B cell (primary cell): ENCODE data around the gene POU6F1. TPM values are rescaled to one million over a fixed set of nuclear protein-coding genes. Genes with fewer than 3 reads are reported as not detected.

ENCODE experiments used
- ATAC-seq: fragments of 200-7000 bp; cut with Tn5 transposase; one replicate; pipeline ENCODE4 v1.10.0; 2021; ENCODE audit warnings: low read depth, mild to moderate bottlenecking, moderate number of reproducible peaks, moderate library complexity
- CTCF ChIA-PET: fragments of 350-600 bp; sonication (Branson Sonifier 250); formaldehyde crosslinking; loops from one replicate; lab custom pipeline; 2021; ENCODE audit warnings: antibody characterized with exemption, inconsistent platforms; lab: Charles Lee
- POLR2A ChIA-PET: fragments of 350-600 bp; sonication (Branson Sonifier 250); formaldehyde crosslinking; loops from one replicate; lab custom pipeline; 2021; ENCODE audit warnings: antibody characterized with exemption; lab: Charles Lee
- DNase-seq: peaks from one replicate; pipeline ENCODE4 v3.0.0; 2013
- H2AFZ ChIP-seq: 2 replicates; pipeline ENCODE4 v1.6.1; 2012; ENCODE audit warnings: mild to moderate bottlenecking, low read depth, low read length; ENCODE audit not compliant: insufficient read depth, poor library complexity, severe bottlenecking
- H3K27ac ChIP-seq, 2 donors: 1 replicate in 1 of 2; 2 replicates in 1 of 2; pipeline ENCODE4 v1.5.1; 2012 to 2013; ENCODE audit warnings: low read length in 2 of 2, mild to moderate bottlenecking in 2 of 2, moderate library complexity in 1 of 2
- H3K27me3 ChIP-seq, 4 experiments: fragments of 200-600 bp in 1 of 4; sonication (generic) in 1 of 4; replicated peaks in 1 of 4; 1 replicate in 2 of 4; 2 replicates in 2 of 4; pipeline versions ENCODE4 v1.6.1 to v1.7.0; 2013 to 2016; ENCODE audit warnings: low read length in 3 of 4, mild to moderate bottlenecking in 2 of 4, mixed read lengths in 1 of 4, moderate library complexity in 1 of 4; ENCODE audit not compliant: insufficient read depth in 4 of 4, control insufficient read depth in 3 of 4; ENCODE audit errors: control extremely low read depth in 1 of 4
- H3K36me3 ChIP-seq, 2 experiments: replicated peaks in 1 of 2; 1 replicate in 1 of 2; 2 replicates in 1 of 2; pipeline versions ENCODE4 v1.6.1 to v1.7.1; 2013; ENCODE audit warnings: low read length in 1 of 2; ENCODE audit not compliant: insufficient read depth in 2 of 2, control insufficient read depth in 1 of 2; ENCODE audit errors: control extremely low read depth in 1 of 2, extremely low read depth in 1 of 2
- H3K4me1 ChIP-seq, 2 donors: fragments of 200-600 bp in 1 of 2; sonication (generic) in 1 of 2; 1 replicate in 1 of 2; 2 replicates in 1 of 2; pipeline versions ENCODE4 v1.5.1 to v1.6.1; 2013 to 2017; ENCODE audit warnings: low read length in 2 of 2; ENCODE audit not compliant: control insufficient read depth in 2 of 2, insufficient read depth in 2 of 2
- H3K4me2 ChIP-seq: replicated peaks from 2 replicates; pipeline ENCODE3; 2012; ENCODE audit warnings: mild to moderate bottlenecking, low read depth, low read length; ENCODE audit not compliant: poor library complexity, severe bottlenecking
- H3K4me3 ChIP-seq, 5 experiments: fragments of 200-600 bp in 1 of 5; sonication (generic) in 1 of 5; 1 replicate in 3 of 5; 2 replicates in 2 of 5; pipeline versions ENCODE4 v1.5.1 to v1.7.0; 2011 to 2016; ENCODE audit warnings: low read length in 4 of 5, mild to moderate bottlenecking in 4 of 5, low read depth in 2 of 5, control low read depth in 1 of 5, moderate library complexity in 1 of 5; ENCODE audit not compliant: insufficient read depth in 1 of 5; ENCODE audit errors: control extremely low read depth in 1 of 5, extremely low read depth in 1 of 5
- H3K79me2 ChIP-seq: fragments of 200-600 bp; sonication (generic); one replicate; pipeline ENCODE4 v1.6.0; 2016; ENCODE audit warnings: low read length; ENCODE audit not compliant: control insufficient read depth, insufficient read depth
- H3K9ac ChIP-seq: fragments of 200-600 bp; sonication (generic); 2 replicates; pipeline ENCODE4 v1.6.1; 2017; ENCODE audit warnings: mild to moderate bottlenecking, low read length, moderate library complexity
- H3K9me3 ChIP-seq, 3 donors: one replicate each; pipeline versions ENCODE4 v1.6.1 to v1.7.1; 2013; ENCODE audit warnings: low read length in 2 of 3; ENCODE audit not compliant: control insufficient read depth in 2 of 3, insufficient read depth in 1 of 3; ENCODE audit errors: control extremely low read depth in 1 of 3
- H4K20me1 ChIP-seq: 2 replicates; pipeline ENCODE4 v1.6.0; 2012; ENCODE audit warnings: mild to moderate bottlenecking, low read length; ENCODE audit not compliant: insufficient read depth, control insufficient read depth, poor library complexity, severe bottlenecking
- H3K27ac Mint-ChIP-seq: one replicate; pipeline ENCODE4 v1.8.0; 2021; ENCODE audit warnings: mixed read lengths
- H3K27me3 Mint-ChIP-seq: one replicate; pipeline ENCODE4 v1.8.0; 2021; ENCODE audit warnings: mixed read lengths
- H3K4me1 Mint-ChIP-seq: one replicate; pipeline ENCODE4 v1.8.0; 2021; ENCODE audit warnings: mixed read lengths
- H3K4me3 Mint-ChIP-seq: one replicate; pipeline ENCODE4 v1.8.0; 2021; ENCODE audit warnings: mixed read lengths
- H3K9me3 Mint-ChIP-seq: one replicate; pipeline ENCODE4 v1.8.0; 2022; ENCODE audit warnings: mixed read lengths; ENCODE audit not compliant: insufficient read depth
- EZH2 ChIP-seq: IDR thresholded peaks from 2 replicates; pipeline ENCODE4 v1.6.1; 2012; ENCODE audit warnings: borderline replicate concordance, low read depth, mild to moderate bottlenecking, moderate library complexity, low read length; ENCODE audit not compliant: insufficient read depth, poor library complexity, severe bottlenecking
- whole genome bisulfite sequencing: methylation state at CpG from one replicate; pipeline ENCODE4 v1.1.5; 2013; ENCODE audit warnings: missing lambda C conversion rate; ENCODE audit not compliant: insufficient coverage; 5-methylcytosine and 5-hydroxymethylcytosine counted together
- intact Hi-C: fragments of 100-400 bp; cut with micrococcal nuclease; formaldehyde crosslinking; loops from one replicate; pipeline ENCODE4 v1.10.0; 2022
- polyA plus RNA-seq: library from polyadenylated mRNA; depleted of rRNA; stranded (reverse); fragments of >200 nt; gene quantifications from 2 replicates; pipeline ENCODE4 v1.2.3, GENCODE V29; 2012
- total RNA-seq, 2 donors: library from RNA; stranded (reverse); fragments of 120-200 nt in 1 of 2; gene quantifications; 1 replicate in 1 of 2; 2 replicates in 1 of 2; pipeline versions ENCODE4 v1.2.3 to v1.2.4, GENCODE V29; 2013 to 2022
- TF ChIP-seq, protein P1 (sequence below): fragments of 200-600 bp; IDR thresholded peaks from one replicate; pipeline ENCODE4 v1.8.0; 2022; ENCODE audit warnings: antibody characterized with exemption, mild to moderate bottlenecking

The POU6F1 gene
- total and polyA plus RNA-seq, 2 donors (not counting 1 experiment from before 2014, with no cell fraction given), result 27.7 to 62.6 TPM

DNA sequence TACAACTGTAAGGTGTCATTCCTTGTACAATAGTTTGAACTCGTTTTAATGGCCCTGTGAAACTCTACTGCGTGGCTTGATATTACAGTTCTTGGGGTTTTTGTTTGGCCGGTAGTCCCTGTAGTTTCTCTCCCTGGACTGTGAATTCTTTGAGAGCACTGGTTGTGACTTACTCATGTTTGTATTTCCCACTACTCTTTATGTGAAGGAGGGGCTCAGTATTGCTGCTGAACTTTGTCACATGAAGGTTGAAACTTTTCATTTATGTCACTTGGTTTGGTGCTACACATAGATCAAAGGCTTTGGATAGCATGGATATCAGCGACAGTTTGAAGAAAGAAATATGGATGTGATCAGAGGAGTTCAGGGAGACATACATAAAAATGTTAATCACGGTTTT is 1.5 kb upstream of the POU6F1 start:
- peak overlapping the region; percentile 95 for H3K4me3 Mint-ChIP-seq
- Histone ChIP-seq H3K79me2 (peaks cover 3% of the 10 kb centered on the region), H3K4me3 (no peak overlapping the region), H3K9me3 (no peaks in the 10 kb centered on the region), H4K20me1 (no peaks in the 10 kb centered on the region), H3K27me3 (no peaks in the 10 kb centered on the region), H3K4me1 (peaks cover 6 to 18% of the 10 kb centered on the region in 2 donors), H3K9ac (no peak overlapping the region), H2AFZ (no peak overlapping the region), H3K27ac (no peak overlapping the region), H3K4me2 (peak overlapping the region; percentile 96), H3K36me3 (no peaks in the 10 kb centered on the region)
- ChIA-PET POLR2A (interaction anchor here (1.6 to 2.5 kb wide), 2 partner anchors 9 to 19 kb away, joined by 5 to 70 read pairs; partner anchors contain the start of gene DAZAP2), CTCF (interaction anchor here (1.2 to 2.4 kb wide), 2 partner anchors 22 to 122 kb away, joined by 5 to 18 read pairs; no protein-coding TSS in a partner anchor)
- H3K27ac Mint-ChIP-seq, result peak overlapping the region; percentile 83
- DNase-seq, result no peak
- H3K4me1 Mint-ChIP-seq, result peaks cover 19% of the 10 kb centered on the region
- no peak for ATAC-seq
- WGBS, result 94% methylated on average over 3 of the region's 5 CpGs
- H3K27me3 Mint-ChIP-seq, result no peaks in the 10 kb centered on the region
- intact Hi-C loops, result loop anchor here (2.0 to 5.0 kb wide), 4 partner anchors 105 to 1788 kb away; partner anchors contain the start of genes BIN2 and EIF4B
- TF ChIP-seq EZH2, result no peak
- TF ChIP-seq, protein P1, sequence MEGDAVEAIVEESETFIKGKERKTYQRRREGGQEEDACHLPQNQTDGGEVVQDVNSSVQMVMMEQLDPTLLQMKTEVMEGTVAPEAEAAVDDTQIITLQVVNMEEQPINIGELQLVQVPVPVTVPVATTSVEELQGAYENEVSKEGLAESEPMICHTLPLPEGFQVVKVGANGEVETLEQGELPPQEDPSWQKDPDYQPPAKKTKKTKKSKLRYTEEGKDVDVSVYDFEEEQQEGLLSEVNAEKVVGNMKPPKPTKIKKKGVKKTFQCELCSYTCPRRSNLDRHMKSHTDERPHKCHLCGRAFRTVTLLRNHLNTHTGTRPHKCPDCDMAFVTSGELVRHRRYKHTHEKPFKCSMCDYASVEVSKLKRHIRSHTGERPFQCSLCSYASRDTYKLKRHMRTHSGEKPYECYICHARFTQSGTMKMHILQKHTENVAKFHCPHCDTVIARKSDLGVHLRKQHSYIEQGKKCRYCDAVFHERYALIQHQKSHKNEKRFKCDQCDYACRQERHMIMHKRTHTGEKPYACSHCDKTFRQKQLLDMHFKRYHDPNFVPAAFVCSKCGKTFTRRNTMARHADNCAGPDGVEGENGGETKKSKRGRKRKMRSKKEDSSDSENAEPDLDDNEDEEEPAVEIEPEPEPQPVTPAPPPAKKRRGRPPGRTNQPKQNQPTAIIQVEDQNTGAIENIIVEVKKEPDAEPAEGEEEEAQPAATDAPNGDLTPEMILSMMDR, result no peak
- no peaks in the 10 kb centered on the region for H3K9me3 Mint-ChIP-seq

DNA sequence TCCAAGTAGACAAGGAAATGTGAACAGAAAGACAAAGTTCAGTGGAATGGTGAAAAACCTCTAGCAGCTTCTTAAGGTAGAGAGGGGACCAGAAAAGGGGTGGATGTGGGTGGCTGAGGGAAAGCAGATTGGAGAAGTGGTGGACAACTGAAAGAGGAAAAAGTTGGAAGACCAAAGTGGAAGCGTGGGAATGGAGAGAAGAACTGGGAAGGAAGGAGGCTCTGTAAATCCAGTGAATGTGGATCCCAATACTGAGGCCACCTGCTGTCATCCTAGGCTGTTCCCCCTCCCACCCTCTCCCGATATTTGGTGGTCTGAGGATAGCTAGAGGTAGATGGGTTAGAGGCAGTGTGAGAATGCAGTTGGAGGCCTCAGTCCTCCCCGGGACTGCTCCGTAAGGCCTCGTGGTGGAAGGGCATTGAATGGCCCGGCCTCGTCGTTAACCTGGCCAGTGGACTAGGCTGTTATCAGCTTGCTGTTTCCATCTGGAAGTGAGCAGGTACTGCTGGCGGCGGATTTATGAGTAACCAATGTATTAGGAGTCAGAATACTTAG is 822 bp upstream of the POU6F1 start:
- POLR2A ChIA-PET, result interaction anchor here (0.5 to 2.5 kb wide), 12 partner anchors 10 to 454 kb away, joined by 3 to 70 read pairs (median 5); partner anchors contain the start of genes CSRNP2, DAZAP2, SLC11A2 and TFCP2
- H3K9me3 Mint-ChIP-seq, result no peaks in the 10 kb centered on the region
- TF ChIP-seq, protein P1, result no peak
- no peak for TF ChIP-seq EZH2

More for the DNA sequence above, 822 bp upstream of the POU6F1 start:
- H3K4me1 Mint-ChIP-seq, result peaks cover 19% of the 10 kb centered on the region
- Histone ChIP-seq H3K36me3 (no peaks in the 10 kb centered on the region), H3K9ac (peak overlapping the region; percentile 82), H3K9me3 (no peaks in the 10 kb centered on the region), H3K4me1 (peaks cover 6 to 18% of the 10 kb centered on the region in 2 donors), H3K79me2 (peaks cover 3% of the 10 kb centered on the region), H3K27me3 (no peaks in the 10 kb centered on the region), H4K20me1 (no peaks in the 10 kb centered on the region), H3K4me3 (peak overlapping the region; percentile 68 to 86 (median 71)), H3K27ac (peak overlapping the region; percentile 85 to 93), H3K4me2 (peak overlapping the region; percentile 96), H2AFZ (peak overlapping the region; percentile 84)
- peak overlapping the region; percentile 95 for H3K4me3 Mint-ChIP-seq
- DNase-seq (no peak), ATAC-seq (no peak)
- peak overlapping the region; percentile 96 for H3K27ac Mint-ChIP-seq
- intact Hi-C loops, result loop anchor here (1.0 to 5.0 kb wide), 8 partner anchors 20 to 1789 kb away; partner anchors contain the start of genes BIN2, CSRNP2, DAZAP2 and EIF4B
- no peaks in the 10 kb centered on the region for H3K27me3 Mint-ChIP-seq
- 76% methylated on average over 7 of the region's 10 CpGs for WGBS
- CTCF ChIA-PET, result interaction anchor here (0.8 to 2.4 kb wide), 11 partner anchors 12 to 172 kb away, joined by 3 to 20 read pairs (median 5); partner anchors contain the start of genes CSRNP2 and DAZAP2
